B cell (primary cell): ENCODE data around the gene CAMK4. TPM values are rescaled to one million over a fixed set of nuclear protein-coding genes. Genes with fewer than 3 reads are reported as not detected.

Experiments used
- ATAC-seq: fragments of 200-7000 bp; cut with Tn5 transposase; one replicate; pipeline ENCODE4 v1.10.0; 2021; ENCODE audit warnings: low read depth, mild to moderate bottlenecking, moderate number of reproducible peaks, moderate library complexity
- CTCF ChIA-PET: fragments of 350-600 bp; sonication (Branson Sonifier 250); formaldehyde crosslinking; loops from one replicate; lab custom pipeline; 2021; ENCODE audit warnings: antibody characterized with exemption, inconsistent platforms; lab: Charles Lee
- POLR2A ChIA-PET: fragments of 350-600 bp; sonication (Branson Sonifier 250); formaldehyde crosslinking; loops from one replicate; lab custom pipeline; 2021; ENCODE audit warnings: antibody characterized with exemption; lab: Charles Lee
- DNase-seq: peaks from one replicate; pipeline ENCODE4 v3.0.0; 2013
- H2AFZ ChIP-seq: 2 replicates; pipeline ENCODE4 v1.6.1; 2012; ENCODE audit warnings: mild to moderate bottlenecking, low read depth, low read length; ENCODE audit not compliant: insufficient read depth, poor library complexity, severe bottlenecking
- H3K27ac ChIP-seq, 2 donors: 1 replicate in 1 of 2; 2 replicates in 1 of 2; pipeline ENCODE4 v1.5.1; 2012 to 2013; ENCODE audit warnings: low read length in 2 of 2, mild to moderate bottlenecking in 2 of 2, moderate library complexity in 1 of 2
- H3K27me3 ChIP-seq, 4 experiments: fragments of 200-600 bp in 1 of 4; sonication (generic) in 1 of 4; replicated peaks in 1 of 4; 1 replicate in 2 of 4; 2 replicates in 2 of 4; pipeline versions ENCODE4 v1.6.1 to v1.7.0; 2013 to 2016; ENCODE audit warnings: low read length in 3 of 4, mild to moderate bottlenecking in 2 of 4, mixed read lengths in 1 of 4, moderate library complexity in 1 of 4; ENCODE audit not compliant: insufficient read depth in 4 of 4, control insufficient read depth in 3 of 4; ENCODE audit errors: control extremely low read depth in 1 of 4
- H3K36me3 ChIP-seq, 2 experiments: replicated peaks in 1 of 2; 1 replicate in 1 of 2; 2 replicates in 1 of 2; pipeline versions ENCODE4 v1.6.1 to v1.7.1; 2013; ENCODE audit warnings: low read length in 1 of 2; ENCODE audit not compliant: insufficient read depth in 2 of 2, control insufficient read depth in 1 of 2; ENCODE audit errors: control extremely low read depth in 1 of 2, extremely low read depth in 1 of 2
- H3K4me1 ChIP-seq, 2 donors: fragments of 200-600 bp in 1 of 2; sonication (generic) in 1 of 2; 1 replicate in 1 of 2; 2 replicates in 1 of 2; pipeline versions ENCODE4 v1.5.1 to v1.6.1; 2013 to 2017; ENCODE audit warnings: low read length in 2 of 2; ENCODE audit not compliant: control insufficient read depth in 2 of 2, insufficient read depth in 2 of 2
- H3K4me2 ChIP-seq: replicated peaks from 2 replicates; pipeline ENCODE3; 2012; ENCODE audit warnings: mild to moderate bottlenecking, low read depth, low read length; ENCODE audit not compliant: poor library complexity, severe bottlenecking
- H3K4me3 ChIP-seq, 5 experiments: fragments of 200-600 bp in 1 of 5; sonication (generic) in 1 of 5; 1 replicate in 3 of 5; 2 replicates in 2 of 5; pipeline versions ENCODE4 v1.5.1 to v1.7.0; 2011 to 2016; ENCODE audit warnings: low read length in 4 of 5, mild to moderate bottlenecking in 4 of 5, low read depth in 2 of 5, control low read depth in 1 of 5, moderate library complexity in 1 of 5; ENCODE audit not compliant: insufficient read depth in 1 of 5; ENCODE audit errors: control extremely low read depth in 1 of 5, extremely low read depth in 1 of 5
- H3K79me2 ChIP-seq: fragments of 200-600 bp; sonication (generic); one replicate; pipeline ENCODE4 v1.6.0; 2016; ENCODE audit warnings: low read length; ENCODE audit not compliant: control insufficient read depth, insufficient read depth
- H3K9ac ChIP-seq: fragments of 200-600 bp; sonication (generic); 2 replicates; pipeline ENCODE4 v1.6.1; 2017; ENCODE audit warnings: mild to moderate bottlenecking, low read length, moderate library complexity
- H3K9me3 ChIP-seq, 3 donors: one replicate each; pipeline versions ENCODE4 v1.6.1 to v1.7.1; 2013; ENCODE audit warnings: low read length in 2 of 3; ENCODE audit not compliant: control insufficient read depth in 2 of 3, insufficient read depth in 1 of 3; ENCODE audit errors: control extremely low read depth in 1 of 3
- H4K20me1 ChIP-seq: 2 replicates; pipeline ENCODE4 v1.6.0; 2012; ENCODE audit warnings: mild to moderate bottlenecking, low read length; ENCODE audit not compliant: insufficient read depth, control insufficient read depth, poor library complexity, severe bottlenecking
- H3K27ac Mint-ChIP-seq: one replicate; pipeline ENCODE4 v1.8.0; 2021; ENCODE audit warnings: mixed read lengths
- H3K27me3 Mint-ChIP-seq: one replicate; pipeline ENCODE4 v1.8.0; 2021; ENCODE audit warnings: mixed read lengths
- H3K4me1 Mint-ChIP-seq: one replicate; pipeline ENCODE4 v1.8.0; 2021; ENCODE audit warnings: mixed read lengths
- H3K4me3 Mint-ChIP-seq: one replicate; pipeline ENCODE4 v1.8.0; 2021; ENCODE audit warnings: mixed read lengths
- H3K9me3 Mint-ChIP-seq: one replicate; pipeline ENCODE4 v1.8.0; 2022; ENCODE audit warnings: mixed read lengths; ENCODE audit not compliant: insufficient read depth
- EZH2 ChIP-seq: IDR thresholded peaks from 2 replicates; pipeline ENCODE4 v1.6.1; 2012; ENCODE audit warnings: borderline replicate concordance, low read depth, mild to moderate bottlenecking, moderate library complexity, low read length; ENCODE audit not compliant: insufficient read depth, poor library complexity, severe bottlenecking
- WGBS: methylation state at CpG from one replicate; pipeline ENCODE4 v1.1.5; 2013; ENCODE audit warnings: missing lambda C conversion rate; ENCODE audit not compliant: insufficient coverage; 5-methylcytosine and 5-hydroxymethylcytosine counted together
- intact Hi-C: fragments of 100-400 bp; cut with micrococcal nuclease; formaldehyde crosslinking; loops from one replicate; pipeline ENCODE4 v1.10.0; 2022
- polyA plus RNA-seq: library from polyadenylated mRNA; depleted of rRNA; stranded (reverse); fragments of >200 nt; gene quantifications from 2 replicates; pipeline ENCODE4 v1.2.3, GENCODE V29; 2012
- total RNA-seq, 2 donors: library from RNA; stranded (reverse); fragments of 120-200 nt in 1 of 2; gene quantifications; 1 replicate in 1 of 2; 2 replicates in 1 of 2; pipeline versions ENCODE4 v1.2.3 to v1.2.4, GENCODE V29; 2013 to 2022
- TF ChIP-seq, protein P1 (sequence below): fragments of 200-600 bp; IDR thresholded peaks from one replicate; pipeline ENCODE4 v1.8.0; 2022; ENCODE audit warnings: antibody characterized with exemption, mild to moderate bottlenecking

The CAMK4 gene
- total and polyA plus RNA-seq, 2 donors (not counting 1 experiment from before 2014, with no cell fraction given): 0.78 to 4.8 TPM

DNA sequence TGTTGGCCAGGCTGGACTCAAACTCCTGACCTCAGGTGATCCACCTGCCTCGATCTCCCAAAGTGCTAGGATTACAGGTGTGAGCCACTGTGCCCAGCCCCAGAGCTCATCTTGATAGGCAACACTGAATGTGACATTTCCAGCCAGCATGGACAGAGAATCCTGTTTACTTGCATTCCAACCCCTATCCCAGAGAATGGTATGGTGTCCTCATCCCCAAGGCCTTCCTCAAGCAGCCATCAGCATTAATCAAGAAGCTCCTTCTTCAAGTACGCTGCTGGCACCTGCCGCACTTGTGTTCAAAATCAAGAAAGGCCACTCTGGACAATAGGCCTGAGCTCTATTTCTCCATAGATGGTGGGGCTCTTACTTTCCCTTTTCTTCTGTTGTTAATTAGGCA, 247.9 kb downstream of the CAMK4 start:
- no peaks in the 10 kb centered on the region for H3K27me3 Mint-ChIP-seq
- Histone ChIP-seq H2AFZ (no peak overlapping the region), H3K9ac (no peak overlapping the region), H3K4me2 (no peak overlapping the region), H3K79me2 (no peaks in the 10 kb centered on the region), H3K4me3 (no peak overlapping the region), H3K27ac (no peak overlapping the region), H4K20me1 (no peaks in the 10 kb centered on the region), H3K4me1 (no peaks in the 10 kb centered on the region), H3K27me3 (no peaks in the 10 kb centered on the region), H3K36me3 (no peaks in the 10 kb centered on the region), H3K9me3 (no peaks in the 10 kb centered on the region)
- ATAC-seq: no peak
- peaks cover 2% of the 10 kb centered on the region for H3K4me1 Mint-ChIP-seq
- no peaks in the 10 kb centered on the region for H3K9me3 Mint-ChIP-seq
- 100% methylated on average over 3 of the region's 3 CpGs for WGBS
- TF ChIP-seq, protein P1, sequence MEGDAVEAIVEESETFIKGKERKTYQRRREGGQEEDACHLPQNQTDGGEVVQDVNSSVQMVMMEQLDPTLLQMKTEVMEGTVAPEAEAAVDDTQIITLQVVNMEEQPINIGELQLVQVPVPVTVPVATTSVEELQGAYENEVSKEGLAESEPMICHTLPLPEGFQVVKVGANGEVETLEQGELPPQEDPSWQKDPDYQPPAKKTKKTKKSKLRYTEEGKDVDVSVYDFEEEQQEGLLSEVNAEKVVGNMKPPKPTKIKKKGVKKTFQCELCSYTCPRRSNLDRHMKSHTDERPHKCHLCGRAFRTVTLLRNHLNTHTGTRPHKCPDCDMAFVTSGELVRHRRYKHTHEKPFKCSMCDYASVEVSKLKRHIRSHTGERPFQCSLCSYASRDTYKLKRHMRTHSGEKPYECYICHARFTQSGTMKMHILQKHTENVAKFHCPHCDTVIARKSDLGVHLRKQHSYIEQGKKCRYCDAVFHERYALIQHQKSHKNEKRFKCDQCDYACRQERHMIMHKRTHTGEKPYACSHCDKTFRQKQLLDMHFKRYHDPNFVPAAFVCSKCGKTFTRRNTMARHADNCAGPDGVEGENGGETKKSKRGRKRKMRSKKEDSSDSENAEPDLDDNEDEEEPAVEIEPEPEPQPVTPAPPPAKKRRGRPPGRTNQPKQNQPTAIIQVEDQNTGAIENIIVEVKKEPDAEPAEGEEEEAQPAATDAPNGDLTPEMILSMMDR: no peak
- TF ChIP-seq EZH2: no peak
- no peak overlapping the region for H3K27ac Mint-ChIP-seq
- POLR2A ChIA-PET: no interaction called here
- CTCF ChIA-PET: no interaction called here
- DNase-seq: no peak
- intact Hi-C loops: no loop called here
- no peak overlapping the region for H3K4me3 Mint-ChIP-seq

DNA sequence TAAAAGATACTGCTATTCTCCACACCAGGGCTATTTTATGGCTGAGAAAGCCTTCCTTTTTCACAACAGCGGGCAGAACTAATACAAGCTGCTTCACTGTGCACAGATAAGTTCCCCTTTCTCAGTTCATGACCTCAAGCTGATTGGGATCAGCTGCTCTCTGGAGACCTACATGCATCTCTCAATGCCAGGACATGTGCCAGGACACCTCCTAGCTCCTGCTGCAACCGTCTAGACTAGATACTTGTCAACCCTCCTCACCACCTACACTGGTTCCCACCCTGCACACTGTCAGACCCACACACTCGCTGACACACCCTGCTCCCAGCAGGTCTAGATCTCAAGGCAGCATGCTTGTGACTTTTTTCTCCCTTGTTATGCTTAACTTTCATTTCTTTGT, 248.4 kb downstream of the CAMK4 start:
- H3K27me3 Mint-ChIP-seq: no peaks in the 10 kb centered on the region
- CTCF ChIA-PET: no interaction called here
- no peak overlapping the region for H3K4me3 ChIP-seq
- no peak overlapping the region for H3K27ac ChIP-seq
- H3K27ac Mint-ChIP-seq: no peak overlapping the region
- H3K4me3 Mint-ChIP-seq: no peak overlapping the region
- no peaks in the 10 kb centered on the region for H3K27me3 ChIP-seq
- WGBS: 39% methylated on average over 3 of the region's 3 CpGs
- H3K9ac ChIP-seq: no peak overlapping the region
- H4K20me1 ChIP-seq: no peaks in the 10 kb centered on the region
- intact Hi-C loops: no loop called here
- no peaks in the 10 kb centered on the region for H3K79me2 ChIP-seq
- no peaks in the 10 kb centered on the region for H3K9me3 Mint-ChIP-seq
- H3K9me3 ChIP-seq: no peaks in the 10 kb centered on the region
- H3K36me3 ChIP-seq: no peaks in the 10 kb centered on the region
- peaks cover 2% of the 10 kb centered on the region for H3K4me1 Mint-ChIP-seq
- H3K4me2 ChIP-seq: no peak overlapping the region
- no peak overlapping the region for H2AFZ ChIP-seq
- DNase-seq (no peak), ATAC-seq (no peak)
- POLR2A ChIA-PET: no interaction called here
- TF ChIP-seq, protein P1: no peak
- no peak for TF ChIP-seq EZH2
- H3K4me1 ChIP-seq: no peaks in the 10 kb centered on the region
